HG03025 (cell line): ENCODE data around the gene RCN1.
"Not testable (repeated sequence)": the region's sequence is repeated elsewhere in the genome, so short reads cannot be mapped to it uniquely, and the experiment has no call there.

Experiments used
- ATAC-seq: cut with Tn5 transposase; IDR thresholded peaks from one replicate; pipeline ENCODE4 v1.9.1; 2021; ENCODE audit warnings: mild to moderate bottlenecking, moderate library complexity; ENCODE audit not compliant: unreplicated experiment, low FRiP score

The RCN1 gene

DNA sequence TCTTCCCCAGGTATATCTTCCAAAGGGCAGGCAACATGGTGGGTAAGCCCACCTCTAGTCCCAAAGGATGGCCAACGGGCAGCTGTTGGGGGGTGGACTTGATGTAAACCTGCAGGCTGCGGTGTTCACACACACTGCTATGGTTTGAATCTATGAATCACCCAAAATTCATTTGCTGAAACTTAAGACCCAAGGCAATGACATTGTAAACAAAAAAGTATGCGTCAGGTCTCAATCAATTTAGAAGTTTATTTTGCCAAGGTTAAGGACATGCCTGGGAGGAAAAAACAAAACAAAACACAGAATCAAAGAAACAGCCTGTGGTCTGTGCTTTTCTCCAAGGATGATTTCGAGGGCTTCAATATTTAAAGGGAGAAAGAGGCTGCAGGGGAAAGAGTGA, 18.3 kb downstream of the RCN1 start:
- ATAC-seq, result no peak

DNA sequence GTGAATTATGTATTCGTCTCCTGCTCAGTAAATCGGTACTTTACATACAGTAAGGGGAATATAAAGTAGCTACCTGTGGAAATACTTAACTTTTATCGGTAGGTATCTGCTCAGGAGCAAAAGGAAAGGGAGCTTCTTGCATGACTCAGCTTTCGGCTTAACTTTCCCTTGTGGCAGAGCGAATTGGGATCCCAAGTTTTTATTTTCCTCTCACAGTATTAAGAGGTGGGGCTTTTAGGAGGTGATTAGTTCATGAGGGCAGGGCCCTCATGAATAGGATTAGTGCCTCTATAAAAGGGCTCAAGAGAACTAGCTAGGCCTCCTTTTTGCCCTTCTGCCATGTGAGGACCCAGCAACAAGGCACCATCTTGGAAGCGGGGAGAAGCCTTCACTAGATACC, 18.7 kb downstream of the RCN1 start:
- no peak for ATAC-seq

DNA sequence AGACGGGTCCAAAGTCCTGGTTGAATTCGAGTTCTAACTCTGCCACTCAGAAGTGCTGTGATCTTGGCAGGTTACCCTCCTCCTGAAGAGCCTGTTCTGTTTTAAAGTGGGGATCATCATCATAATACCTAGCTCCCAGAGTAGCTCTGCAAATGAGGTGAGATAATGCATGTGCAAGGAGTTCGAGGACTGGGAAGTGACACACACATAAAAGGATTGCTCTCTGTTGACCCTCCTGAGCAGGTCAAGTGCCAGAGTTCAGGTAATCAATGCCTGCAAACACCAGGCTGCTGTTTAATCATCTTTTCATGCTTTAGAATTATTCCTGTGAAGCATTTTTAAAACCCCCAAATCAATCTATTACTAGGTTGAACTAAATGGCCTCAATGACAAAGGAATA, 19.9 kb downstream of the RCN1 start:
- ATAC-seq, result no peak

DNA sequence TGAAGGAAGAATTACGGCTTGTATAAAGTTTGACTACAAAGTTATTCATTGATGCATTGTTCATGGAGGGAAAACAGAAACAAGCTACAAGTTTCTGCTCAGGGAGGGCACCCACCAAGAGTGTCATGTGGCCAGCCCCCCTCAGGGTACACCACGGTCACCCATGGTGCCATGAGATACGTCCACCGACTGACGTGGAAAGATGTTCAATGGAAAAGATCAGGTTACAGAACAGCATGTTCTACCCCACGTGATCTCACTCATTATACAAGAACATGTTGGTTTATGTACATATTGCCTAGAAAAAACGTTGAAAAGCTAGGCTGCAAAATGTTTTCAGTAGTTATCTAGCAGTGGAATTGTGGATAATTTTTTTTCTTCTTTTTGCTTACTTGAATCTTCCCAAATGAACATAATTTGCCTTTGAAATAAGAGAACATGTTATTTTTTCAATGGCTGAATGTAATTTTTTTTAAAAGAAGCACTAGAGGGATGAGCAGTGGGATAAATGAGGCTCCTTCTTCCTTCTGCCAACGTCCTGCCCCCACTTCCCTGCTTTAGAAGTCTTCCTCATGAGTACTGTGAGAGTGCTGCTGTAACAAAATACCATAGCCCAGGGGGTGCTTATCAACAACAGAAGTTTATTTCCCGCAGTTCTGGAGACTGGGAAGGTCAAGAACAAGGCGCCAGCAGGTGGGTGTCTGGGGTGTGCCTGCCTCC, 22.5 kb downstream of the RCN1 start:
- ATAC-seq, result no peak

DNA sequence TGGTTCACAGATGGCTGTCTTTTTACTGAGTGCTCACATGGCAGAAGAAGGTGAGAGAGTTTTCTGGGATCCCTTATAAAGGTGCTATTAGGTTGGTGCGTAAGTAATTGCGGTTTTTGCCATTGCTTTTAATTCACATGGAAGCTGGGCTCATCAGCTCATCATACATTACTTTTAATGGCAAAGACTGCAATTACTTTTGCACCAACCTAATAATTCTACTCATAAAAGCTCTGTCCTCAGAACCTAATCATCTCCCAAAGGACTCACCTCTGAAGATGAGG, 23.0 kb downstream of the RCN1 start:
- no peak for ATAC-seq

DNA sequence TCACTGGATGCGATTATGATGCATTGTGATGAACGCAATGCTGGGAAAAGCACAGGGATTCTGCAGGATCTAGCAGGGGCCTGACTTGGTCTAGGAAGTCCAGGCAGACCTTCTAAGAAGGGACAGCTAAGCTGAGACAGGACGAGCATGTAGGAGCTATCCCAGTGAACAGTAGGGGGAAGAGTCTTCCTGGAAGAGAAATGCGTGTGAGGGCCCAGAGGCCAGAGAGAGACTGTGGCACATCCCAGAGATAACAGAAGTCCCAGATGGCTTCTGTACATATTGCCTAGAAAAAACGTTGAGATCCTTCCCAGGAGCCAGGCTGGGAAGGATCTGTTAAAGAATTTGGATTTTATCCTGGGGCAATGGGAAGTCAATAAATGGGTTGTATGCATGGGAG, 24.6 kb downstream of the RCN1 start:
- no peak for ATAC-seq

DNA sequence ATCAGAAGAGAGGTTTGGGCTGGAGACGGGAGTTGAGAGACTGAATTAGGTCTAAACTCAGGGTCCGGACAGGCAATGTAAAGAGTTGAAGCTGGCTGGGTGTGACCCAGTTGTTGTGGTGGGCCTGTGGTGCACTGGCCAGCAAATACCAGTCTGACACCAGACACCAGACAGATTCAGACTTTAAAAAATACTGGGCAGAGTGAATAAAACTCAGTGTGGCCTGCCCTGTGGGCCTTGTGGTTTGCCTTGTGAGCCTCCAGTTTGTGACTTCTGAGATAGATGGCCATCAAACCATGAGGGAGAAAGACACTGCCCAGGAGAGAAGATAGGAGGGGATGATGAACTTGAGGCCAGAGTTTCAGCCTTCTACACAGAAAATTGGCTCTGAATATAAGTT, 25.8 kb downstream of the RCN1 start:
- no peak for ATAC-seq

DNA sequence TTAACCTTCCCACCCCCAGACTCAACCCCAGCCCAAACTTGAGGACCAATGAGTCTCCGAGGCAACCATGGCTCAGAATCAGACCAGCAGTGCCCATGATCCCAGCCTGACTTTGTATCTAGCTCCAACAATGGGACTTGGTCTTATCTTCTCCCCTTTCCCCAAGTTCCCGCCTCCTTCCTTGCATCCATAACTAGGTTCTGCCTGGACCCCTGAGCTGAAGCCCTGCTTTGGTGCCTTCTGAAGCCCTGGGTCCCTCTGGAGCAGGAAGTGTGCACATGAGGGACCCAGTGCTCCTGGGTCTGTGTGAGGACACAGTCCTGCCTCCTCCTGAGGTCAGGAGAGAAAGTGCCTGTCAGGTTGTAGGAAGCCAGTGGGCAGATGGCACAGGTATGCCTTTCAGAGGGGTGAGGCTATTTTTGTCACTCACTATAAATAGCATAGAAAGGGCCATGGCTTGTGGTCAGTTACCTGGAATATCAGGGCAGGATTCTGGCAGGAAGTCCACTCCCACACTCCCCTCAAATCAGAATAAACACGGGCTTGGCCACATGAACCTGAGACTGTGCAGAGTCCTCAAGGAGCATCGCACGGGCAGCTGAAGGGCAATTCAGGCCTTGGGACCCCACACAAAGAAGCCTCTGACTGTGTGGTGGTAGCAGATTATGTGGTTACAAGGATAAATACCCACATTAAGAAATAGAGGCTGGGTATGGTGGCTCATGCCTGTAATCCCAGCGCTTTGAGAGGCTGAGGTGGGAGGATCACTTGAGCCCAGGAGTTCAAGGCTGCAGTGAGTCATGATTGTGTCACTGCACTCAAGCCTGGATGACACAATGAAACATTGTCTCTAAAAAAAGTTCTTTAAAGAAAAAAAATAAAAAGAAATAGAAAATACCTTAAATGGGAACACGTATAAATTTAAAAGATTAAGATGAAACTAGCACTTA, 27.4 kb downstream of the RCN1 start:
- ATAC-seq, result no peak

DNA sequence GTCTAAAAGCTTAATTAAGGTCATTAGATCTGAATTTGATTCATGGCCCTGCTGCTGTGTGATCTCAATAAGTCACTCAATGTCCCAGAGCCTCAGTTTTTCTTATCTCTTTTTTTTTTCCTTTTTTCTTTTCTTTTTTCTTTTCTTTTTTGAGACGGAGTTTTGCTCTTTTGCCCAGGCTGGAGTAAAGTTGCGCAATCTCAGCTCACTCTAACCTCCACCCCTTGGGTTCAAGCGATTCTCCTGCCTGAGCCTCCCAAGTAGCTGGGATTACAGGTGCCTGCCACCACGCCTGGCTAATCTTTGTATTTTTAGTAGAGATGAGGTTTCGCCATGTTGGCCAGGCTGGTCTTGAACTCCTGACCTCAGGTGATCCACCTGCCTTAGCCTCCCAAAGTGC, 28.3 kb downstream of the RCN1 start:
- ATAC-seq, result not testable (repeated sequence)

DNA sequence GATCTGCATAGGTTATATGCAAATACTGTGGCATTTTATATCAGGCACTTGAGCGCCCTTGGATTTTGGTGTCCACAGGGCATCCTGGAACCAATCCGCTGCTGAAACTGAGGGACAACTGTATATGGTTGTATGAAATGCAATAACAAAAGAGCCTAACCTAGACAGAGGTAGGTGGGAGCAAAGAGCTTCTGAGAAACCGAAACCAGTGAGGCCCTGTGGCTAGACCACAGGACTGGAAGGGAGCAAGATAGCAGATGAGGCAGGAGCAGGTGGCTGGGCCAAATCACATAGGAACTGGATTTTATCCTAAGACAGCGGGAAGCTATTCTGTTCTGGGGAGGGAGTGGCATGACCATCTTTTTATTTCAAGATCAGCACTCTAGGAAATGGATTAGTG, 30.1 kb downstream of the RCN1 start:
- no peak for ATAC-seq

DNA sequence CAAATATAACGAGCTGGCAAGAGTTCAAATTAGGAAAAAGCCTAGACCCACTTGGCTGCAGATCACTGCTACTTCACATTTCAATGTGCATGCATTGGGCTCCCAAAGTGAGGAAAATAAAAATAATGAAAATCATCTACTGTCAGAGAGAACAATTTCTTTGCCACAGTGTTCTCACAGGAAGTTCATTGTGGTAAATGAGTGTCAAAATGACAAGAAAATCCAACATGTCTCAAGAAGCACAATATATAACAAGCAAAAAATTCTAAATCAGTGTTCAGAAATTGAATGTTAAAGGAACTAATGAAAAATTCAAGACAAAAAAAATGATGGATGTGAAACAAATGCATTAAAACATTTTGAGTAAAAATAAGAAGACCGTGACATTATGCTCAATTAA, 31.3 kb downstream of the RCN1 start:
- ATAC-seq, result no peak

DNA sequence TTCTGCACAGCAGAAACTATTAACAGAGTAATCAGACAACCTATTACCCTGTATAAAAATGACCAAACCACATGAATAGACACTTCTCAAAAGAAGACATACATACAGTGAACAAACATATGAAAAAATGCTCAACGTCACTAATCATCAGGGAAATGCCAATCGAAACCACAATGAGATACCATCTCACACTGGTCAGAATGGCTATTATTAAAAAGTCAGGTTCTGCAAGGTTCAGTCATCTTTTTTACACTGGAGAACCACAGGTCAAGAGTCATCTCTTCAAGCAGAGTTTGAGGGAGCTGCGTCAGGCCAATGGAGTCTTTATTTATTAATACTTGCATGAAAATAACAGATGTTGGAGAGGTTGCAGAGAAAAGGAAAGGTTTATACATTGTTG, 40.4 kb downstream of the RCN1 start:
- ATAC-seq, result no peak

DNA sequence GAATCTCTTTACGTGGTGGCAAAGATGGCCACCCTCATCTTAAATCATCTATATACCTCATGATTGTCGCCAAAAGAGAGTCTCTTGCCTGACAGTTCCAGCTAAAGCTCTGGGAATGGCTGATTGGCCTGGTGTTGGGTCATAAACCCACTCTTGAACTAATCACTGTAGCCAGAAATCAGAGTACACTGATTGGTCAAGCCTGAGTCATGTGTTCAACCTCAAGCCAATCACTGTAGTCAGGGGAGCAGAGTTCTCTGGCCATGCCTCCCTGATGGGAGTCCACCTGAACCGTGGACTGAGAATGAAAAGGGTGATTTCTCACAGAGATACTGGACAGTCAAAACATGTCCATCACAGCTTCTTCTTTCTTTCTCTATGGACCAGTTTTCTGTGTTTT, 45.8 kb downstream of the RCN1 start:
- ATAC-seq, result no peak

DNA sequence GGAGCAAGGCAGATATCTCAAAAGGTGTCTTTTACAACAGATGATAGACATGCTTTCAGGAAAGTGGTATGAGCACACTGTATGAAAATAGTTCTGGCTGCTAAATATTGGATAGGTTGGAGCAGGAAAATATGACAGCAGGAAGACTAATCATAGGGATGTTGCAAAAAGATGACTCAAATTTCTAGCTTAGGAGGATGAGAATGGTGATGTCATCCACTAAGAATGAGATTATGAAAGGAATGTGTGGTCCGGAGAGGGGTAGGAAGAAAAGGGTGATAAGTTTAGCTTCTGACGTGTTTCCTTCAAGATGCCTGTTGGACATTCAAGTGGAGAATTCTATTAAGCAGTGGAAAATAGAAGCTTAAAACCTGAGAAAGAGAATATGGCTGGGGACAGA, 46.4 kb downstream of the RCN1 start:
- ATAC-seq, result no peak

DNA sequence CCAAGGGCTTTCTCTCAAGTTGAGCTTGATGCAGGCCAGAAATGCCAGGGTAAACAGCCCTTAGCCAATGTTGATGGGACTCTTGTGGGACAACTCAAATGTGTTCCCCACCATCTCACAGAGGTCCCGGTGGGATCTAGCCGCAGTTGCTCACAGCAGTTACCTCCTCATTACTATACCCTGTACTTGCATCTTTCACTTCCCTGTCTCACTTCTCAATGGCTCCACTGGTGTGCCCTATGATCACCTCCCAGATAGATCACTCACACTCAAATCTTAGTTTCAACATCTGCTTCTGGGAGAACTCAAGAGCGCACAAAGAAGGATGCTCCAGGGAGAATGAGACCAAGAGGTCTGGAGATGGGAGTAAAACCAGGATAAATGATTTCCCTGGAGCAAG, 47.0 kb downstream of the RCN1 start:
- ATAC-seq, result peak; percentile 71

DNA sequence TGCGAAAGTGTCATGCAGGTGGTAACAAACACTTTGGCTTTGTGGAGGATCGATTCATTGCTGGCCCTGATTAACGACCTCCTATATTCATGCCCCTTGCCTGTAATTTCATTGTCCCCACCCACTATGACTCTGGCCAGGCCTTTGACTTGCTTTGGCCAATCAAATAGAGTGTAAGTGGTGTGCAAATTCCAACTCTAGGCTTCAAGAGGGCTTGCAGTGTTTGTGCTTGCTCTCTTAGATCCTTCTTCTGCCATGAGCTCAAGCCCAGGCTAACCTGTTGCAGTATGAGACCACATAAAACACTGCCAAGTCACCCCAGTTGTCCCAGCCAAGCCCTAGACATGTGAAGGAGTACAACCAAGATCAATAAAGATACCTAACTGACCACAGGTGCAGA, 48.0 kb downstream of the RCN1 start:
- no peak for ATAC-seq

DNA sequence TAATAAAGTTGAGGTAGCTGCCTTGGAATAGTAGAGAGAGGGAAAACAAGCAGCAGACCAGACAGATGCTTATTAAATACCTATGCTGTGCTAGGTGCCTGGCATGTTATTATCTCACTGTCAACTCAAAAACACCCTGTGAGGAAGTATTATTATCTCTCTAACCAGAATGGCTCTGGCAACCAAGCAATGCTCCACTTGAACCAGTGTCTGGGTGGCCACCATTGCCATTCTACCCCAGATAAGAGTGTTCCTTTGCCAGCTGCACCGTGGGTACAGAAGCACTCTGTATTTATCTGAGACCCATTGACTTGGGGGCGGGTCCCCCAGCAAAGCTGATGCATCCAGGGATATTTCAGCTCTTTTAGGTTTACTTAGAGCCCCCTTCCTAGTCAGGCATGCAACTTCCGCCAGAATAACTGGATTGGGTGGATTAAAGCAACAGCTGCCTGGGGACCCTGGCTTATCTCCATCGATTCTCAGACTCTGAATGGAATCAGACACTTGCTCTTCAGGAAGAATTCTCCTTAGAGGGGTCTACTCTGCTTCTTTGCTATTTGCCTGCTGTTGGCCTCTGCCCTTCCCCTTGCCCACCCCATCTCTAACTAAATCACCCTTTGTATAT, 49.1 kb downstream of the RCN1 start:
- no peak for ATAC-seq

DNA sequence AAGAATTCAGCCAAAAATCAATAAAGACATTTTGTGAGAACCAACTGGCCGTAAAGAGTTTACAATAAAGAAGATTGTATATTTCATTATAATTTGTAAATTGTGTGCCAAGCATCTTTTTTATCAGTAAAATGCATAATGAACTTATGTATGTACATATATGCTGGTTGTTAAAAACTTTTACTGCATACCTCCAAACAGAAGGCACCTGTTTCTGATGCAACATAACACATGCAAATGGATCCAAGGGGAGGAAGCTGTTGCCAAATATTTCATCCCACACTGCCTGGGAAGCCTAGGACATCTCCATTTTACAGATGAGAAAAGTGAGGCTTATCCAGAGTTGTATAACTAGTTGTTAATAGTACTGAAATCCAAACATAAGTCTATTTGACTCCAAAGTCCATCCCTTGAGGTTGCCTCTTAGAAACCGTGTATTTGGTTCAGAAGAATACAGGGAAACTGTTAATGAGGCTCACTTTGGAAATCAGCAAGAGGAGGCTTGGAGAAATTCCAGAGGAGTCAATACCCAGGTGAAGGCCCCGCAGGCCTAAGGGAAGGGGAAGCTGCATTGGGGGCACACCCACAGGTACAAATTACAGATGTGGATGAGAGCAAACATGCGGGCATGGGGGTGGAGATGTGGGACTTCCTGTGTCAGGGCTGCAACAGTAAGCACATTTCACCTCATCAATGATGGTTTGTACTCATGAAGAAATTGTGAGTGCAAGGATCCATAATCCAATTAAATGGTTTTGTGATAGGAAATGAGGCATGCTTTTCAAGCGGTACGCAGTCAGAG, 51.1 kb downstream of the RCN1 start:
- no peak for ATAC-seq

DNA sequence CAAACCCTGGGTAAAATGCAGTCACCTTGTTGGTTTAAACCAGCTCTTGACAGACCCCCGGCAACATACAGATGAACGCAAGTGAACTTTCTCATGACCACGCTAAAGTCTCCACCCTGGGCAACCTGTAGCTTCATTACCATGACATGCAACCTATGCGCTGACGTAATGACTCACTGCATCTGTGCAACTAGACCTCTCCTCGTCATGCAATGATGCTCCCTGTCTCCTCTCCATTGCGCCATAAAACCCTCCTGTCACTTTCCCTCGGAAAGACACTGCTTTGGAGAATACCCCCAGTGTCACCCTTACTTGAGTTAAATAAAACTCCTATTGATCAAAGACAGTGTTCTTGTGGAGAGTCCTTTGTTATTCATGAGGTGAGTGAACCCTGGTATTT, 52.5 kb downstream of the RCN1 start:
- no peak for ATAC-seq

DNA sequence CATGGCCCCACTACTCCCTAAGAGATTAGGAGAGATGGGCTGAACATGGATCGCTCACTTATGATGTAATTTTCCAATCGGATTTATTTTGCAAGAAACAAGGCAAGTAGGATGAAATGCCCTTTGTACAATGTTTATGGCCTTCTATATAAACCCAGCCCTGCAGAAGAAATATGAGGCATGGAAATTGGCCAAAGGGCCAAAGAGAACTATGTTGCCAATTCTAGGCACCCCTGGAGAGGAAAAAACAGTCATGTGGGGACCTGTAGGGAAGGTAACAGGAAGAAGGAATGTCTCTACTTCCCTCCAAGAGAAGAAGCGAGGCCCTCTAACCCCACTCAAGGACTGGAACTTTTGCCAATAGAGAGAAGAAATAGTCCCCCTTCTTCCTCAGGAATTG, 54.4 kb downstream of the RCN1 start:
- no peak for ATAC-seq

DNA sequence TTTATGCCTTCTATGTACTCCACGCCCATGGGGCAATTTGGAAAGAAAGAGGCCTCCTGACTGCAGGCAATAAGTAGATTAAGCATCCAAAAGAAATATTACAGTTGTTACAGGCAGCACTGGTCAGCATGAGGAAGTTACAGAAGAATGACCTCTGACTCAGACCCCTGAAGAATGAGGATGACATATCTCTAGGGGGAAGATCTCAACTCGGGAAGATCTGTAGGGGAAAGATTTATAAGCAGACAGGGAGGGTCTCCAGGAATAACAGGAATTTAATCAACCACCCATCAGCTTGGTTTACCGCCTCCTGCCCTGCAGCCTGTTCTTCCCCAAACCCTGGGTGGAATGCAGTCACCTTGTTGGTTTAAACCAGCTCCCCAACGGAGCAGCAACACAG, 58.0 kb downstream of the RCN1 start:
- ATAC-seq, result no peak
